Stomach (tissue), 9 donors: ENCODE data around the gene FBXL14. TPM values are rescaled to one million over a fixed set of nuclear protein-coding genes. Genes with fewer than 3 reads are reported as not detected.
A peak's percentile ranks its signal among the peaks of the same experiment; 100 is the strongest.

Experiments used
- DNase-seq, 2 donors: peaks; one replicate each; pipeline versions ENCODE4 v3.0.0 to v3.0.0-alpha.2; 2013 to 2019
- H3K27ac ChIP-seq, 5 donors: fragments of 200-600 bp in 4 of 5; sonication (generic) in 4 of 5; one replicate each; pipeline ENCODE4 v1.5.1; 2013 to 2019; ENCODE audit warnings: mild to moderate bottlenecking in 1 of 5, moderate library complexity in 1 of 5
- H3K27me3 ChIP-seq, 3 donors: fragments of 200-600 bp; sonication (generic); one replicate each; pipeline ENCODE4 v1.5.1; 2017 to 2019; ENCODE audit warnings: mixed run types in 1 of 3
- H3K36me3 ChIP-seq, 4 donors: fragments of 200-600 bp; sonication (generic); 1 replicate in 3 of 4; 2 replicates in 1 of 4; pipeline ENCODE4 v1.5.1; 2016 to 2019
- H3K4me1 ChIP-seq, 4 donors: fragments of 200-600 bp; sonication (generic); one replicate each; pipeline ENCODE4 v1.5.1; 2016 to 2019
- H3K4me3 ChIP-seq, 4 donors: fragments of 200-600 bp; sonication (generic) in 3 of 4; one replicate each; pipeline ENCODE4 v1.5.1; 2016 to 2019; ENCODE audit warnings: mild to moderate bottlenecking in 1 of 4
- H3K9me3 ChIP-seq, 4 donors: fragments of 200-600 bp; sonication (generic); one replicate each; pipeline ENCODE4 v1.5.1; 2016 to 2019
- EP300 ChIP-seq: sonication (generic); formaldehyde crosslinking; IDR thresholded peaks from one replicate; pipeline ENCODE4 v1.6.1; 2017; ENCODE audit warnings: antibody characterized with exemption
- POLR2A ChIP-seq, 4 donors: fragments of 450-650 bp; IDR thresholded peaks; one replicate each; pipeline ENCODE4 v1.6.1; 2016; ENCODE audit warnings: antibody characterized with exemption in 4 of 4, control low read depth in 2 of 4, mild to moderate bottlenecking in 1 of 4, moderate library complexity in 1 of 4
- POLR2AphosphoS5 ChIP-seq, 3 donors: sonication (generic); formaldehyde crosslinking; IDR thresholded peaks; one replicate each; pipeline ENCODE4 v1.6.1; 2016; ENCODE audit warnings: antibody characterized with exemption in 3 of 3
- WGBS, 5 donors: extraction: QIAGEN DNeasy Blood & Tissue Kit in 3 of 5; methylation state at CpG; one replicate each; pipeline versions ENCODE4 v1.1.5 to v1.1.7; 2013 to 2018; 5-methylcytosine and 5-hydroxymethylcytosine counted together
- intact Hi-C: fragments of 100-400 bp; cut with DNase I; formaldehyde crosslinking; loops from one replicate; pipeline ENCODE4 v1.15.1; 2023; ENCODE audit warnings: low total_unique reads
- polyA plus RNA-seq, 3 donors: library from polyadenylated mRNA; stranded (reverse); fragments of 200-250 nt; gene quantifications; one replicate each; pipeline ENCODE4 v1.2.3, GENCODE V29; 2013
- total RNA-seq, 5 donors: library from RNA; depleted of rRNA; stranded (reverse); fragments of >200 nt; gene quantifications; one replicate each; pipeline versions ENCODE4 v1.1.0 to v1.2.3, GENCODE V29; 2014 to 2016
- TF ChIP-seq, protein P1 (sequence below), 7 experiments: fragments of 450-650 bp in 4 of 7; fragments of 200-600 bp in 3 of 7; sonication (generic) in 3 of 7; IDR thresholded peaks; one replicate each; pipeline ENCODE4 v1.5.1; 2016 to 2019; ENCODE audit warnings: antibody characterized with exemption in 7 of 7, control low read depth in 2 of 7, mild to moderate bottlenecking in 1 of 7
- donor health status: healthy with polysubstance abuse.
- donor health status: Bipolar disorder and iron deficiency.
- donor health status: healthy.

Gene FBXL14
- total and polyA plus RNA-seq, 8 donors: 2.6 to 36.2 (median 7.9) TPM; not detected in 1

DNA sequence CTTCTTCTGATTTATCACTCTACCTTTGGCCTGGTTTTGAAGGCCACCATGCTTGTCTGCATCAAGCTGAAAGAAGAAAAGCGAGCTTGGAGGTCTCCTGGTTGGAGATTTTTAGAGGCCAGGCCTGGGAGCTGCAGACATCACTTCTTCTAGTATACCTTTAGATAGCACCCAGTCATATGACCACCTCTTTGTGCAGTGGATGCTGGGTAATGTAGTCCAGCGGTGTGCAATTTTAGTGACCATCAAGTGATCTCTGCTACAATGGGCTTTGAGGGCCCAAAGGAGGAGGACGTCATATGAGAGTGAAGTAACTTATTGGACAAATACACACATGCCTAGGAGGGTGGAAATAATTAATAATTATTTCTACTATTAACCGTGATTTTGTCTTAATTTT is 19.5 kb upstream of the FBXL14 start:
- TF ChIP-seq POLR2A (IDR thresholded peaks at IDR 0.05) (no peak), POLR2AphosphoS5 (IDR thresholded peaks at IDR 0.05) (no peak), EP300 (no peak)
- TF ChIP-seq, protein P1, sequence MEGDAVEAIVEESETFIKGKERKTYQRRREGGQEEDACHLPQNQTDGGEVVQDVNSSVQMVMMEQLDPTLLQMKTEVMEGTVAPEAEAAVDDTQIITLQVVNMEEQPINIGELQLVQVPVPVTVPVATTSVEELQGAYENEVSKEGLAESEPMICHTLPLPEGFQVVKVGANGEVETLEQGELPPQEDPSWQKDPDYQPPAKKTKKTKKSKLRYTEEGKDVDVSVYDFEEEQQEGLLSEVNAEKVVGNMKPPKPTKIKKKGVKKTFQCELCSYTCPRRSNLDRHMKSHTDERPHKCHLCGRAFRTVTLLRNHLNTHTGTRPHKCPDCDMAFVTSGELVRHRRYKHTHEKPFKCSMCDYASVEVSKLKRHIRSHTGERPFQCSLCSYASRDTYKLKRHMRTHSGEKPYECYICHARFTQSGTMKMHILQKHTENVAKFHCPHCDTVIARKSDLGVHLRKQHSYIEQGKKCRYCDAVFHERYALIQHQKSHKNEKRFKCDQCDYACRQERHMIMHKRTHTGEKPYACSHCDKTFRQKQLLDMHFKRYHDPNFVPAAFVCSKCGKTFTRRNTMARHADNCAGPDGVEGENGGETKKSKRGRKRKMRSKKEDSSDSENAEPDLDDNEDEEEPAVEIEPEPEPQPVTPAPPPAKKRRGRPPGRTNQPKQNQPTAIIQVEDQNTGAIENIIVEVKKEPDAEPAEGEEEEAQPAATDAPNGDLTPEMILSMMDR (IDR thresholded peaks at IDR 0.05): no peak
- H3K36me3 ChIP-seq: no peaks in the 10 kb centered on the region
- WGBS, 5 donors: 95 to 96% (median 96%) methylated on average over 4 of the region's 4 CpGs
- H3K27ac ChIP-seq: no peak overlapping the region
- H3K4me1 ChIP-seq: peaks cover 4 to 36% (median 23%) of the 10 kb centered on the region in 4 donors
- no peak overlapping the region for H3K4me3 ChIP-seq
- no peak for DNase-seq
- intact Hi-C loops: no loop called here
- H3K27me3 ChIP-seq: no peaks in the 10 kb centered on the region
- no peaks in the 10 kb centered on the region for H3K9me3 ChIP-seq

DNA sequence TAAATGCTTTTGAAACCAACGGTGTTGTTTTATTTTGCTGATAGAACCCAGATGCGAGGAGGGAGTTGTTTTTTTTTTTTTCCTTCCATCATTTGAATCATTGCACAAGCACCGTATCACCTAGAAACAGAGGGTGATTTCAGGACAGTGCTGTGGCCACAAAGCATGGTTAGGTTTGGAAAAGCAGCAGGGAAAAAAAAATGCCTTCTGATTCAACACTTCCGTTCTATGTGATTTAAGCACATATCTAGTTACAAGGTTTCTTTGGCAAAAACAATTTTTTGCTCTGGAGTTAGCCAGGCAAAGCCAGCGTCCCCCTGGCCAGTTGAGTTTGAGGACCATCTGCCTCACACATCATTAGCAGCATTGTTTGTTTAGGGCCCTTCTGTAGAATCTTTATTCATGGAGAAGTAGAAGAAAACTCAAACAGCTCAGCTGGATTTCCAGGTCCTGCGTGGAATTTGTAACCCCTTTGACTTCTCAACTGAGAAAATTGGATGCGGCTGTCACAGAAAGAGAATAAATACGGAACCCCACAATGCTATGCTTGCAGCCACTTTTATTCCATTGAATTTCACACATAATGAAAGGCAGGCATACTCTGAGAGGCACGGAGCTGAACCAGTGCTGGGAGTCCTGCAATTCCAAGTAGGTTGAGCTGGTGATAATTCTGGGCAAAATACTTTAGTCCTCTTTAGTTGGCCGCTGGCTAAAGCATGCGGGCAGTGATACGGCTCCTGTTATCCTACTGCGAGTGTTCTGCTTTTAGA is 17.6 kb upstream of the FBXL14 start:
- no peaks in the 10 kb centered on the region for H3K36me3 ChIP-seq
- DNase-seq: no peak
- no peak overlapping the region for H3K4me3 ChIP-seq
- no peak for TF ChIP-seq POLR2AphosphoS5 (IDR thresholded peaks at IDR 0.05)
- TF ChIP-seq, protein P1 (IDR thresholded peaks at IDR 0.05): no peak
- TF ChIP-seq EP300: no peak
- no peak for TF ChIP-seq POLR2A (IDR thresholded peaks at IDR 0.05)
- H3K9me3 ChIP-seq: no peaks in the 10 kb centered on the region
- 77 to 85% (median 81%) methylated on average over 13 of the region's 13 CpGs for WGBS, 5 donors
- H3K4me1 ChIP-seq: peaks cover 4 to 49% (median 35%) of the 10 kb centered on the region in 4 donors
- intact Hi-C loops: no loop called here
- H3K27me3 ChIP-seq: no peaks in the 10 kb centered on the region
- peak overlapping the region in 2 of 5 donors; percentile 14 to 36 for H3K27ac ChIP-seq

DNA sequence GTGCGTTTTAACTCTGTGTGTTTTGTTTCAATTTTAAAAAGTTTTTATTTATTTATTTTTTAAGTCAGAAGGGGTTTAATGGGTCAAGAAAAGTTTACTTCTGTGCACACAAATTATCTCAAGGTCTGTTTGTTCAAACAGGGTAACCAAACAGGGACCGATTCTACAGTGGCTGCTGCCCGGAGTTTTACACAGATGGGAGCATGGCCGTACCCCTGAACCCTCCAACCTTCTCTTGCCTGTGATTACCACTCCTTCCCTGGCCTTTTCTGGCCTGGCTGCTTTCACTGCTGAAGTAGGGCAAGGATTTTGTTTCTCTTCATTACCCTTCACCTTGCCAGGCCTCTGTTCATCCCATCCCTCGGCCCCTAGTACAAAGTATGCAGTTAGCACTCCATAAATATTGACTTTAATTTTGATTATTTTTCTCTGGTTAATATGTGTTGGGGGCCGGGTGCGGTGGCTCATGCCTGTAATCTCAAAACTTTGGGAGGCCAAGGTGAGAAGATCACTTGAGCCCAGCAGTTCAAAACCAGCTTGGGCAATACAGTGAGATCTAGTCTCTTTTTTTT is 15.8 kb upstream of the FBXL14 start:
- DNase-seq: no peak
- Histone ChIP-seq H3K27me3 (no peaks in the 10 kb centered on the region), H3K27ac (peak overlapping the region; percentile 13 to 79 (median 66)), H3K4me3 (no peak overlapping the region), H3K9me3 (no peaks in the 10 kb centered on the region), H3K4me1 (peaks cover 19 to 66% (median 52%) of the 10 kb centered on the region in 4 donors), H3K36me3 (no peaks in the 10 kb centered on the region)
- TF ChIP-seq POLR2AphosphoS5 (IDR thresholded peaks at IDR 0.05) (no peak), POLR2A (IDR thresholded peaks at IDR 0.05) (no peak), EP300 (no peak)
- TF ChIP-seq, protein P1 (IDR thresholded peaks at IDR 0.05): no peak
- intact Hi-C loops: no loop called here
- 20 to 67% (median 53%) methylated on average over 7 of the region's 7 CpGs for WGBS, 5 donors

DNA sequence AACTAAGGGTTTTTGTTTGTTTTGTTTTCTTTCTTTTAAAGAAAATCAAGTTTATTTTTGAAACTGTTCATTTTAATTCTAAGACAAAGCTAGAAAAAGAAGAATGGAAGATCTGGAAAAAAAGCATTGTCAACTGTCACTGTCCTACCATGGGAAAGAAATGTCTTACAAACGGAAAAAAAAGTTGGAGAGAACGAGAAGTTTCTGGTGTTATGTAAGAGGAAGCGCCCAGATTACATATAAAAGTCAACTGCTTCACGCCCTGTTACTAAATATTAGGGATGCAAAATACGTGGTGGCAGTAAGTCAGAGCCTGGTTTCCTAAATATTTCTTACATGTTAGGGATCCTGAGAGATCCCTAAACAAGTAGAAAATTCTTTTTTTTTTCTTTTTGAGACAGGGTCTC is 14.3 kb upstream of the FBXL14 start:
- H3K27me3 ChIP-seq: no peaks in the 10 kb centered on the region
- 22 to 45% (median 28%) methylated on average over 5 of the region's 5 CpGs for WGBS, 5 donors
- H3K4me1 ChIP-seq: peaks cover 19 to 66% (median 54%) of the 10 kb centered on the region in 4 donors
- DNase-seq: peak in 1 of 2 donors; percentile 46
- H3K9me3 ChIP-seq: no peaks in the 10 kb centered on the region
- peak overlapping the region; percentile 13 to 79 (median 66) for H3K27ac ChIP-seq
- H3K4me3 ChIP-seq: no peak overlapping the region
- TF ChIP-seq POLR2AphosphoS5 (IDR thresholded peaks at IDR 0.05) (peak in 1 of 3 donors; percentile 22), EP300 (no peak), POLR2A (IDR thresholded peaks at IDR 0.05) (no peak)
- TF ChIP-seq, protein P1 (IDR thresholded peaks at IDR 0.05): no peak
- intact Hi-C loops: no loop called here
- H3K36me3 ChIP-seq: no peaks in the 10 kb centered on the region
